K562 (cell line): Measurements from ENCODE around the gene LMBR1. TPM values are rescaled to one million over a fixed set of nuclear protein-coding genes. Genes with fewer than 3 reads are reported as not detected.
A peak's percentile ranks its signal among the peaks of the same experiment; 100 is the strongest.

Source experiments
- AFF1 ChIP-seq, 2 experiments: fragments of 450-650 bp; IDR thresholded peaks; 2 replicates each; pipeline ENCODE4 v1.6.1; 2018; ENCODE audit warnings: mild to moderate bottlenecking in 2 of 2, low read depth in 1 of 2; ENCODE audit not compliant: partially characterized antibody in 2 of 2
- DACH1 ChIP-seq: fragments of 450-650 bp; IDR thresholded peaks from 2 replicates; pipeline ENCODE4 v1.6.1; 2018; ENCODE audit not compliant: partially characterized antibody
- MGA ChIP-seq: fragments of 450-650 bp; IDR thresholded peaks from 2 replicates; pipeline ENCODE4 v1.6.1; 2016; ENCODE audit warnings: mild to moderate bottlenecking, moderate library complexity
- ZNF639 ChIP-seq, 2 experiments: fragments of 200-800 bp in 1 of 2; sonication (Bioruptor generic) in 1 of 2; sonication (generic) in 1 of 2; formaldehyde crosslinking in 1 of 2; IDR thresholded peaks in 1 of 2; conservative IDR thresholded peaks in 1 of 2; 2 replicates each; pipeline versions ENCODE4 v1.5.0 to v1.6.1; 2016 to 2020; ENCODE audit warnings: missing compliant biosample characterization in 1 of 2, missing genetic modification characterization in 1 of 2, missing genetic modification reagents in 1 of 2
- polyA plus RNA-seq, 8 experiments: library from polyadenylated mRNA; depleted of rRNA in 4 of 8; stranded (reverse) in 5 of 8; unstranded in 3 of 8; fragments of >200 nt; fragmentation: Nextera tagmentation in 2 of 8; fragmentation: Illumina TruSeq in 1 of 8; extraction: Ambion mirVana in 2 of 8; extraction: Trizol in 1 of 8; gene quantifications; 2 replicates each; pipeline versions ENCODE4 v1.2.1 to v1.2.3, GENCODE V29; 2011 to 2014; ENCODE audit warnings: inconsistent platforms in 1 of 8, missing spikeins in 1 of 8
- total RNA-seq, 7 experiments: library from RNA; depleted of rRNA in 6 of 7; stranded (reverse); fragments of >200 nt in 6 of 7; fragmentation: Illumina TruSeq in 2 of 7; extraction: Trizol in 2 of 7; gene quantifications; 2 replicates each; pipeline versions ENCODE4 v1.2.1 to v1.2.3, GENCODE V29; 2011 to 2021; ENCODE audit warnings: low replicate concordance in 1 of 7

LMBR1 gene
- total and polyA plus RNA-seq, 9 of the 15 experiments (the other 6 are each of a cell fraction or from before 2014, with no cell fraction given): 7.7 to 90.0 (median 59.9) TPM

DNA sequence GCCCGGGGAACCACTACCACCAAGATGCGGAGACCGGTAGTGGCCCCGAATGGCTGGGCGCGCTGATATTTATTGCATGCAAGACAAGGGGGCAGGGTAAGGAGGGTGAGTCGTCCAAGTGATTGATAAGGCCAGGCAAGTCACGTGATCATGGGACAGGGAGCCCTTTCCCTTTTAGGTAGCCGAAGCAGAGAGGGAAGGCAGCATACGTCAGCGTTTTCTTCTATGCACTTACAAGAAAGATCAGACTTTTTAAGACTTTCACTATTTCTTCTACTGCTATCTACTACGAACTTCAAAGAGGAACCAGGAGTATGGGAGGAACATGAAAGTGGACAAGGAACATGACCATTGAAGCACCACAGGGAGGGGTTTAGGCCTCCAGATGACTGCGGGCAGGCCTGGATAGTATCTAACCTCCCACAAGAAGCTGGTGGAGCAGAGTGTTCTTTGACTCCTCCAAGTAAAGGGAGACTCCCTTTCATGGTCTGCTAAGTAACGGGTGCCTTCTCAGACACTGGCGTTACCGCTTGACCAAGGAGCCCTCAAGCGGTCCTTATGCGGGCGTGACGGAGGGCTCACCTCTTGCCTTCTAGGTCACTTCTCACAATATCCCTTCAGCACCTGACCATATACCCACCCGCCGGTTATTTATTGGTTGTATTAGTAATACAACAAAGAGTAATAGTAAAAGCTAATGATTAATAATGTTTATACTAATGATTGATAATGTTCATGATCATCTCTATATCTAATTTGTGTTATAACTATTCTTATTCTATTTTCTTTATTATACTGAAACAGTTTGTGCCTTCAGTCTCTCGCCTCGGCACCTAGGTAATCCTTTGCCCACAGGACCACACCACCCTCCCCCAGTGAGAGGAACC, 27.7 kb upstream of the LMBR1 start (continued):
- TF ChIP-seq MGA (peak; percentile 61), AFF1 (IDR thresholded peaks at IDR 0.05; ENCODE audit: low read depth in 1 of 2, partially characterized antibody in 2 of 2) (peak in 1 of 2 experiments; percentile 67), DACH1 (peak; percentile 93), ZNF639 (CRISPR knock-in tag; conservative IDR thresholded peaks at IDR 0.05 in 1 of 2, IDR thresholded peaks at IDR 0.05 in 1 of 2) (0 out of 4 replicates have a peak, but pooled peaks of 1 of the 2 experiments have one; percentile 50)
